NCI-H2227 (cell line): ENCODE data around the gene SLC16A4.
"Not testable (repeated sequence)": the region's sequence is repeated elsewhere in the genome, so short reads cannot be mapped to it uniquely, and the experiment has no call there.

ENCODE experiments used
- DNase-seq: peaks from one replicate; lab custom pipeline; 2025; ENCODE audit not compliant: unreplicated experiment; lab: John Stamatoyannopoulos, UW

Gene SLC16A4

DNA sequence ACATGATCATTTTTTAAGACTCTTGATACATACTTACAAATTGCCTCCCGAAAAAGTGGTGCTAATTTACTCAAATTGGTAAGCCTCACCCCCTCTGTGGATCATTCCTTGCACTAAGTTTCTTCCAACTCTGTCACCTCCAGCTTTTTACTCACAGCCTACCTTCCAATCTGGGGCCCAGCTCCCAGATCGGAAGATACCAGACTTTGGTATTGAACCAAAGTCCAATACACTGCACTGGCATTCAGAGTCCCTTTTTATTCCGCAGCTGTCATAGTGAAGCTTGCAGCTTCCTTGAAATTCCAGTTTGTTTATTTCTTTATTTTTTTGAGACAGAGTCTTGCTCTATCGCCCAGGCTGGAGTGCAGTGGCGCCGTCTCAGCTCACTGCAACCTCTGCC is 18.5 kb upstream of the SLC16A4 start:
- DNase-seq = no peak

DNA sequence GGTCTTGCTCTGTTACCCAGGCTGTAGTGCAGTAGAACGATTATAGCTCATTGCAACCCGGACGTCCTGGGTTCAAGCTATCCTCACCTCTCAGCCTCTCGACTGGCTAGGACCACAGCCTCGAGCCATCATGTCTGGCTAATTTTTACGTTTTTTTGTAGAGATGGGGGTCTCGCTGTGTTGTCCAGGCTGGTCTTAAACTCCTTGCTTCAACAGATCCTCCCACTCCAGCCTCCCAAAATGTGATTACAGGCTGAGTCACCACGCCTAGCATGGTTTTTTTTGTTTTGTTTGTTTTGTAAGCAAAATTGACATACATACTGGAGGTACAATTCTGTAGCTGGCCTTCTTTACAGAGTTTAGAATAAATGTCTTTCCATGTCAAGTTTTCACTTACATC is 17.7 kb upstream of the SLC16A4 start:
- no peak for DNase-seq

DNA sequence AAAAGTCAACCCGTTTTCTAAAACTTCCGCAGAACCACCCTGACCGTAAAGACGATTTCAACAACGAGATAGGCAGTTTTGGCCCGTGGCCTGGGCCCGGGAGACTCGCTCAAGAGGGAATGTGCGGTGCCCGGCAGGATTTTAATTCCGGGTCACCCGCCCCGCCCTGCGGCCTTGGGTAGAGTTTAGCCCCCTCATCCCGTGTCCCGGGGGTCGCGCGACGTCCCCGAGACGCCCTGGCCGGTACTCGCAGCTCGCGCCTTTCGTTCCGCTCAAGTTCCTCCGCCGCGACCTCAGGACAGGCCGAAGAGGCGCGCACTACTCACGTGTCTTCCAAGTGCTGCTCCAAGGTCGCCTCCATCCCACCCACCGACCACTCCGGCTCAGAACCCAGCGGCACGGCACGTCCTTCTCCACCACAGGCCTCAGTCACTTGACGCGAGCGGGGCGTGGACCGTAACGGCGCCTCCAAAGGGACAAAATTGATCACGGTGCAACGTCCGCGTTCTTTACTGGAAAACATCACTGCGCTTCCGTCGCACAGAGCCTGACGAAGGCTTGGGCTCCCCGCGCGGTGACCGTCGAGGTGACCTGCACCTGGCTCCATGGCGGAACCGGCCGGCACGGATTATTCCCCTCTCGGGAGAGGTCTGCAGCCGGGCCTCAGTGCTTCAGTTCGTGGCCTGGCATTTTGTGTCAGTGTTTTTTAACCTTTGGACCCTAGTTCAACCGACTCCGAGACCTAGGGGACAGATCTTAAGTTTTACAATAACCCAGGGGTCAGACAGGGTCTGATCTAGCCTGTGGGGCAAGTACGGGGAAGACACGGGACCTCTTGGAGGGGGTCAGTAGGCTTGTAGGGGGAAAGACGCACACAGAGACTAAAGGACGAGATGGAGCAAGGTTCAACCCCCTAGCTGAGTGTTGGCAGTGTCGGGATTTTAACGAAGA is 16.7 kb upstream of the SLC16A4 start, which contains the start of gene LAMTOR5:
Gene LAMTOR5, minus strand, starts transcription at position 435 of the 951 bp plus-strand sequence. Its CDS starts 74 bp downstream, at position 361.
- DNase-seq = peak; percentile 97

DNA sequence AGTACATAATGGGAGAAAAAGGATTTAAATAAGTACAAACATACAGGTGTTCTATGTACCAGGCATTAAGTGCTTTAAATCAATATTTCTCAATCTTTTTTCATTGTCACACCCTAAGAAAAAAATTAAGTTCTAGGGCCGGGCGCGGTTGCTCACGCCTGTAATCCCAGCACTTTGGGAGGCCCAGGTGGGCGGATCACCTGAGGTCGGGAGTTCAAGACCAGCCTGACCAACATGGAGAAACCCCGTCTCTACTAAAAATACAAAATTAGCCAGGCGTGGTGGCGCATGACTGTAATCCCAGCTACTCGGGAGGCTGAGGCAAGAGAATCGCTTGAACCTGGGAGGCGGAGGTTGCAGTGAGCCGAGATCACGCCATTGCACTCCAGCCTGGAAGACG is 15.6 kb upstream of the SLC16A4 start:
- DNase-seq = not testable (repeated sequence)

DNA sequence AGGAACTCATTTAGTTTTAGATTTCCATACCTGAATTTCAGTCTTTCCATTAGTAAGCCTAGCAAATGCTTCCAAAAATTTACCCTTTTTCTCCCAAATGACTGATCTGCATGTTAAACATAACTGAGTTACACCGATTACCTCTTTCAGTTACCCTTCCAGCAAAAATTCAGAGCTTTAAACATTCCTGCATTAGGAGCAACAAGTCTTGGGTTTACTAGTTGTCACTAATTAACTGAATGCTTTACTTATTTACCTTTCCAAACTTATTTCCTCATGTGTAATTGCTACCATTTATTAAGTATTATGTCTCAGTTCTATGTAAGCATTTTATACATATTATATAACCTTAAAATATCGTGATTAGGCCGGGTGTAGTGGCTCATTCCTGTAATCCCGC is 13.6 kb upstream of the SLC16A4 start:
- no peak for DNase-seq

DNA sequence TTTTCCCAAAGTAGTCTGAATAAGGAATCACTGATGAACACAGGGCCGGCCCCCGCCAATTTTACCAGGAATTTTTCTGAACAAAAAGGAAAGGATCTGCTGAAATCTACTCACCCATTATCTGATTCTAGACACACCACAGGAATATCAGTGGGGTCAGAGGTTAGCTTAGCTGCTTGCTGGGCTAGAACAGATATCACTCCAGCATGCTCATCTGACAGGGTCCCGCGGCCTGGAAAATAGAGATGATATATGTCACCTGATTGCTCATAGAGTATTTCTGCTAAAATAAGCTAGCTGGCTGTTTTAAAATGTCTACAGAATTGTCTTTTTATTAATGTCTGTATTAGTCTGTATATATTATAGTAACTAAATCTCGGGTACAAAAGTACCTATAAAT is 13.0 kb upstream of the SLC16A4 start:
- no peak for DNase-seq

DNA sequence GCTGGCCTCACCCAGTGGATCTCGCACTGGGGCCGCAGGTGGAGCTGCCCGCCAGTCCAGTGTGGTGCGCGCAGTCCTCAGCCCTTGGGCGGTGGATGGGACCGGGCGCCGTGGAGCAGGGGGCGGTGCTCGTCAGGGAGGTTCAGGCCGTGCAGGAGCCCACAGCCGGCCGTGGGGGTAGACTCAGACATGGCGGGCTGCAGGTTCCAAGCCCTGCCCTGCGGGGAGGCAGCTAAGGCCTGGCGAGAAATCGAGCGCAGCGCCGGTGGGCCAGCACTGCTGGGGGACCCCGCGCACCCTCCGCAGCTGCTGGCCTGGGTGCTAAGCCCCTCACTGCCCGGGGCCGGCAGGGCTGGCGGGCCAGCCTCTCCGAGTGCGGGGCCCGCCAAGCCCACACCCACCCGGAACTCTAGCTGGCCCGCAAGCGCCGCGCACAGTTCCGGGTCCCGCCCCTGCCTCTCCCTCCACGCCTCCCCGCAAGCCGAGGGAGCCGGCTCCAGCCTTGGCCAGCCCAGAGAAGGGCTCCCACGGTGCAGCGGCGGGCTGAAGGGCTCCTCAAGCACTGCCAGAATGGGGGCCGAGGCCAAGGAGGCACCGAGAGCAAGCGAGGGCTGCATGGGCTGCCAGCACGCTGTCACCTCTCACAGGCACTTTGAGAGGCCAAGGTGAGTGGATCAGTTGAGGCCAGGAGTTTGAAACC is 5.6 kb upstream of the SLC16A4 start:
- not testable (repeated sequence) for DNase-seq

DNA sequence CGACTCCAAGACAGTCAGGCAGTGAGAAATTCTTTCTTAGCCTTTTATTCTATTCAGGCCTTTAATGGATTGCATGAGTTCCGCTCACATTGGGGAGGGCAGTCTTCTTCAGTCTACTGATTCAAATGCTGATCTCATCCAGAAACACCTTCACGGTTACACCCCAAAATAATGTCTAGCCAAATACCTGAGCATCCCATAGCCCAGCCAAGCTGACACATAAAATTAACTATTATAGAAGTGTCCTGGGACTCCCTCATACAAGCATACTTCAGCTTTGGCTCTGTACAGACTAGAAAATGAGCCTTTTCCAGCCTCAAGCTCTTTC is 3.6 kb upstream of the SLC16A4 start:
- DNase-seq = no peak

DNA sequence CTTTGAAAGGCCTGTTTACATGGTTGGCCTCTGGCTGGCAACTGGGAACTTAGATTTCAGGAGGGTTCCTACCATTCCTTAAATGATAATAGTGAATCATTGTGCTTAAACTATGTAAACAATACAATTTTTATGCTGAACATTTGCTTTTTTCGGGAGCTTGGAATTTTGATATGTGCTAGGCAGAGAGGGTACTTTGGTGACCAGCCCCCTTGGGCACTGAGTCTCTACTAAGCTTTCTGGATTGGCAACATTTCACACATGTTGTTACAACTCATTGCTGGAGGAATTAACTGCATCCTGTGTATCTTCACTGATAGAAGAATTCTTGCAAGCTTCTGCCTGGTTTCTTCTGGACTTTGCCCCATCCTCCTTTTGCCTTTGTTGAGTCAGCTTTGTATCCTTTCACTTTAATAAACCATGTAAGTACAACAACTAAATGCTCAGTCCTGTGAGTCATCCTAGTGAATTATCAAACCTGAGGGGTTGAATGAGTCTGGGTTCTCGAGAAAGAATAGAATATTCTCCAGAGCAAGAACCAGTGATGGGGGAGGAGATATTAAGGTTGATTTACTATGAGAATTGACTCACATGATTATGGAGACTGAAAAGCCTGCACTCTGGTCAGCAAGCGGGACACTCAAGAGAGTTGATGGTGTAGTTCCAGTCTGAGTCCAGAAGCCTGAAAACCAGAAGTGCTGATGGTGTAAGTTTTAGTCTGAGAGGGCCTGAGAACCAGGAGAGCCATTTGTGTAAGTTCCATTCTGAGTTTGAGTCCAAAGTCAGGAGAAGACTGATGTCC is 3.1 kb upstream of the SLC16A4 start:
- no peak for DNase-seq

DNA sequence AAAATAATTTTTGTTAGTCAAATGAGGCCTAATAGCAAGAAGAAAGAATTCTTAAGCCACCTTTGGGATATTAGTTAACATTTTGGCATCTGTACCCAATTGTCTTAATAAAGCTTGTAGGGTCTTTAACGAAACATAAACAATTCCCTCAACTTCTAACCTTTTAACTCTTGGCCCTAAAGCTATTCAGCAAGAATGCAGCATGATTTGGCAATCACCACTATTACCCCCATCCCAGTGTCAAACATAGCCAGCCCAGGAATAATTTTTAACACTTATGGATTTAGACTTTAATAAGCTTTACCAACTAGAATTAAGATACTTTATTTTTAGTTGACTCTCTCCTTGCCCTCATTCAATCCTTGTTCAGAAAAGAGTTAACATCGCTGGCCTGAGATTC is 2.5 kb upstream of the SLC16A4 start:
- no peak for DNase-seq

DNA sequence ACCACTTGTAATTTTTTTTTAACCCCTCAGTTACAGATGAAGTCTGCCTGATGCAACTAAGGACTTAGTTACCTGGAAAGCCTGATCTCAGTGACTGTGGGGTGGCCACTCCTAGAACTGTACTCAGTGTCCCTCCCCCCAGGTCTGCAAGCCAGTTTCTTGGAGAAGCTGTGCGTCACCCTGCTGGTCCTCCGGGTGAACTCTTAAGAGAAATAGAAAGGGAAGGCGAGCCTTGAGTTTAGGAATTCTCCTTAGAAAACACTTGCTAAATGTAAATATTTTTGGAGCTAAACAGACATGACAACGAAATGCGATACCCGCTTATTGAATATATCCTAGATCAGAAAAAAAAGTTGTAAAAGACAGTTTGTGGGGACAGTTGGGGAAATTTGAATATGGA is 730 bp downstream of the SLC16A4 start:
- peak; percentile 12 for DNase-seq

DNA sequence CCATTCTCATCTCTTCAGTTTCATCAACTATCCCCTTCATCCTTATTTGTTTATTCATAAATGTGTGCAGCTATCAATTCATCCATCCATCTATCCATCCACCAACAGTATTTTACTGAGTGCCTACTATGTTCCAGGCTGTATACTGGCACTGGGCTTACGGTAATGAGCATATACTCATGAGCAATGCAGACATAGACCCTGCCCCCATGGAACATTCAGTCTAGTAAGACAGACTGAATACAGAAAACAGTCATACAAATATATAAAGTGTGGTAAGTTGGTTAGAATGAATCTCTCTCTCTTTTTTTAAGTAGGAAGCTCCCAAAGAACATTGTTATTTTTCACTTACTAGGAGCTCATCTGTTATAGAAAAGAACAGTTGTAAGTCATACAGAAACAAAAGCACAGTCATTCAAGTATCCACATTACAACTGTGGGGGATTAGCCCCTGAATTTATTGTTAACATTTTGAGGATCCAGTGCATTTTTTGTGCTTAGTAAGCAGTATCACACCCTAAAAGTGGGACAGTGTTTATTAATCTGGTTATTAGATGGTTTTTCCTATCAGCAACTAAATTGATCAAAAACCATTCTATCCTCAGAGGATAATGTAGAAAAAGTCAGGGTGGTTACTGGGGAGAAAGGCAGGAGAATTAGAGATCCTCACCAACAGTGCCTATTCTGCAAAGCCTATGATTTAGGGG is 3.6 kb downstream of the SLC16A4 start:
- DNase-seq = no peak

DNA sequence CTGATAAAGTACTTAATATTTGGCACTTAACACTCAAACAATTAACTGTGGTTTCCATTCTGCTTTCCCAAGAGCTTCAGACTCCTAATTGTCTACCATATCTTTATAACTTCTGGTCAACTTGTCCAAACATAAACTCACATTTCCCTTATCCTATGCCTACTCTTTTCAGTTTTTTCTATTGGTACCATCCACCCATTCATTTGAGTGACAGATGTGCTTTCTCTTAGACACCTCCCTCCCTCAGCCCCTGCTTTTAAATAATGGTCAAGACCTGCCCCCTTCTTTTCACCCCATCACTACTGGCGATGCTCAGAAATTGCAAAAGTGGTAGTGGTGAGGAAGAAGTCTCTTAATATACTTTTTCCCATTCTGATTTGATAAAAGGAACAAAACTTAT is 5.5 kb downstream of the SLC16A4 start:
- DNase-seq = no peak

DNA sequence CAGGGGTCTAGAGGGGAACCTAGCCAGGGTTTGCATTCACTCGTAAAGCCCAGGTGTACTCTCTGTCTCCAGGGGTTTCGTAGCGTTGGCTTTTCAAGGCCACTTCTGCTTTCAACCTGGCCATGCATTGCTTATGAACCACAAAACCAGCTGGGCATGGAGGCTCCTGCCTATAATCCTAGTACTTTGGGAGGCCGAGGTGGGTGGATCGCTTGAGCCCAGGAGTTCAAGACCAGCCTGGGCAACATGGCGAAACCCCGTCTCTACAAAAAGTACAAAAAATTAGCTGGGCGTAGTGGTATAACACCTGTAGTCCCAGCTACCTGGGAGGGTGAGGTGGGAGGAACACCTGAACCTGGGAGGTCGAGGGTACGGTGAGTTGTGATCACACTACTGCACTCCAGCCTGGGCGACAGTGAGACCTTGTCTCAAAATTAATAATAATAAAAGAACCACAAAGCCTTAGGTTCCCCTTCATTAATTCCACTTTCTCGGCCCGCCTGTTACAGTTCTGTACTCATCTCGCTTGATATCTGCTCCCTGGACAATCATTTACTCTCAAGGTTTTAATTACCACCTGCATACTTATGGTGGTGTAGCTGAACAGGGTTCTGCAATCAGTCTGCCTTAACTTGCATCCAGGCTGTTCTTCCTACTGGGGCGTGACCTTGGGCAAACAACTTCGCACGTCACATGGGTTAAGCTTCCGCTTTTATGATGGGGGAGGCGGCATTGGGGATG is 6.1 kb downstream of the SLC16A4 start:
- no peak for DNase-seq

DNA sequence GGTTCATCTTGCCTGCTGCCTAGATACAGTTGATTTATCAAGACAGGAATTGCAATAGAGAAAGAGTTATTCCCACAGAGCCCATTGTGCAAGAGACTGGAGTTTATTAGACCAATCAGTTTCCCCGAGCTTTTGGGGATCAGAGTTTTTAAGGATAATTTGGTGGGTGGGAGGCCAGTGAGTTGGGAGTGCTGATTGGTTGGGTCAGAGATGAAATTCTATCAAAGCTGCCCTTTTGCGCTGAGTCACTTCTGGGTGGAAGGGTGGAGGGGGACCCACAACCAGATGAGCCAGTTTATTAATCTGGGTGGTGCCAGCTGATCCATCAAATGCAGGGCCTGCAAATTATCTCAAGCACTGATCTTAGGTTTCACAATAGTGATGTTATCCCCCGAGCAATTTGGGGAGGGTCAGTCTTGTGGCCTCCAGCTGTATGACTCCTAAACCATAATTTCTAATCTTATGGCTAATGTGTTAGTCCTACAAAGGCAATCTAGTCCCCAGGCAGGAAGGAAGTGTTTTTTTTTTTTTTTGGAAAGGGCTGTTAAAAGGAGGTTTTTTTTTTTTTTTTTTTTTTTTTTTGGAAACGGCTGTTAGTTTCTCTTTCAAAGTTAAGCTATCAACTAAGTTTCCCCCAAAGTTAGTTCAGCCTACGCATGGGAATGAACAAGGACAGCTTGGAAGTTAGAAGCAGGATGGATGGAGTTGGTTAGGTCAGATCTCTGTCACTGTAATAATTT is 7.4 kb downstream of the SLC16A4 start:
- peak; percentile 19 for DNase-seq

DNA sequence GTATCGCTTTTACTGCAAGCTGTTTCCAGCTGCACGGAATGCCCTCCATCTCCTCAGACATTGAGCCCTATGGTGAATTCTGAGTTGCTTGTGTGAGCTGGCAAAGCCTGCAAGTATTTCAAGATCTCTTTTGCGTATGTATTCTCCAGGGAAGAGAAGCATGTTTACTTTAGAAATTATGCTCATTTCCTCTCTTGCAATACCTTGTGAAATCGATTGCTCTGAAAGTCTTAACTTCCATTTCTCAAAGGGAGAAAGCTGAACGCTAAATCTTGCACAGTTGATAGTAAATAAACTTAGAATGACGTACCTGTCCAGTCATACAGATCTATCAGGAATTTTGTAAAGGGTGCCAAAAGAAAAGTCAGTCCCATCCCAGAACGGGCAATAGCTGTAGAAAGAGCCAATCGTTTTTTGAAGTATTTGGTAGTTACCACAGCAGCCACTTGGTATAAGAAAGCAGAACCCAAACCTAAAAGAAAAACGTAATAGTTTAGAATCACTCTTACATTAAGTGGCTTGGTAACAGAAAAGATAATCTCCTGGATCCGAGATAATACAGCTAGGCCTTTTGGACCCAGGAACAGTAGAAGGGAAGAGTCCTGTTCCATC is 10.0 kb downstream of the SLC16A4 start:
- no peak for DNase-seq

DNA sequence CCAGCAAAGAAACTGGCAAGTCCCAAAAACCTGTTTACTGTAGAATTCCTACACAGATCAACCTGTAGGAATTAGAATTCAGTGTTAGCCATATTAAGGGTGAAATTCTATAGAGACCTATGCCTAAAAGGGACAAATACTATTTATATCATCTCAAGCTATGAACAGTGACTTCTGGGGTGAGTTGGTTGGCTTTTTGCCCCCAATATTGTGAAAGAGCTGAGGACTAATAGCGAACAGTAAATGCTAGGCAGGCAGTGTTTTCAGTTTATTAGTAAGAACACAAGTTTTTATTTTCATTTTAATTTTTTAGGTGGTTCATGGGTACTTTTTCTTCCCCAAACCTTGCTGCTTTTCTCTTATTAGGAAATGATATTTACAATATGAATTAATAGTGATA is 15.3 kb downstream of the SLC16A4 start:
- DNase-seq = no peak

DNA sequence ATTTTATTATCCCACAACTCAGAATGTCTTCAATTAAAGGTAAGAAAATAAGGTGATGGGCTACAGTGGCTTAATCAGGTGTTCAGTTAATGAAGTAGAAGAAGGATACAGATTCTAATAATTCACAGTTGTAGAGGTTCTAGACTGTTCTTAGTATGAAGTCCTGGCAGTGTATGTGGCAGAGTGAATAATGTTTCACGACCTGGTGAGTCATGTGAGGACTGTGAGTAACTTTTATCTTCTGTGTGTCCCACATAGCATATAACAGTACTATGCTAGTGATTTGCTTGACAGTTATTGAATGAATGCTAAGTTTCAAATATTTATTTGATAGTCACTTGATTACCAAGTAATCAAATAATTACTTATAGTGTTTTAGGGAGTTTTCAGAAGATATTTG is 20.0 kb downstream of the SLC16A4 start:
- no peak for DNase-seq

DNA sequence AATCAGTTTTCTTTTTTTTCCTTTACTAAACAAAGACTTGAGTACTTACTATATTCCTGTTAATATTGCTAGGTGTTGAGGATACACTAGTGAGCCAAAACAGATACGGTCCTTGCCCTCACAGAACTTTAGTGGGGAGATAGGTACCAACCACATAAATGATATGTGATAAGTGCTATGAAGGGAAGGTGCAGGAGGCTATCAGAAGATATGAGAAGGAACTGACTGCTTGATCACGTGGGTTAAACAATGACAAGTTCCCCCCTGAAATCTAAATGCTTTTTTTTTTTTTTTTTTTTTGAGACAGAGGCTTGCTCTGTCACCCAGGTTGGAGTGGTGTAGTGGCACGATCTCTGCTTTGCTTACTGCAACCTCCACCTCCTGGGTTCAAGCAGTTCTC is 26.6 kb downstream of the SLC16A4 start:
- no peak for DNase-seq
